OCI-LY3 (cell line): Measurements from ENCODE around the gene LMO3.

Experiments used
- H2AFZ ChIP-seq: fragments of 200-600, 300-600 bp; shearing (Covaris generic); 2 replicates; pipeline ENCODE4 v1.6.0; 2014; ENCODE audit warnings: antibody characterized with exemption, low read depth, low read length
- H3K27ac ChIP-seq: fragments of 200-600, 300-600 bp; sonication (generic); 2 replicates; pipeline ENCODE4 v1.5.1; 2014; ENCODE audit warnings: mild to moderate bottlenecking, low read length, moderate library complexity, mixed read lengths
- H3K27me3 ChIP-seq: fragments of 200-600, 300-600 bp; sonication (generic); 2 replicates; pipeline ENCODE4 v1.6.1; 2014; ENCODE audit warnings: low read depth, low read length, mixed read lengths
- H3K36me3 ChIP-seq: fragments of 200-600, 300-600 bp; sonication (generic); replicated peaks from 2 replicates; pipeline ENCODE3; 2014; ENCODE audit warnings: low read depth, low read length, mixed read lengths
- H3K4me1 ChIP-seq: fragments of 300-600, 200-600 bp; sonication (generic); 2 replicates; pipeline ENCODE4 v1.6.1; 2014; ENCODE audit warnings: low read length, mixed read lengths
- H3K4me2 ChIP-seq: fragments of 200-600, 300-600 bp; sonication (generic); 2 replicates; pipeline ENCODE4 v1.6.1; 2014; ENCODE audit warnings: low read length, mixed read lengths
- H3K4me3 ChIP-seq: fragments of 300-600, 200-600 bp; sonication (generic); 2 replicates; pipeline ENCODE4 v1.5.1; 2014; ENCODE audit warnings: antibody characterized with exemption, mild to moderate bottlenecking, low read length, moderate library complexity
- H3K79me2 ChIP-seq: fragments of 300-600, 200-600 bp; shearing (Covaris generic); 2 replicates; pipeline ENCODE4 v1.6.1; 2014; ENCODE audit warnings: mild to moderate bottlenecking, low read length, mixed read lengths
- H3K9ac ChIP-seq: fragments of 300-600, 200-600 bp; shearing (Covaris generic); 2 replicates; pipeline ENCODE4 v1.6.0; 2014; ENCODE audit warnings: mild to moderate bottlenecking, low read length, moderate library complexity
- H3K9me3 ChIP-seq: fragments of 200-600, 300-600 bp; shearing (Covaris generic); 2 replicates; pipeline ENCODE4 v1.6.1; 2014; ENCODE audit warnings: low read length, mixed read lengths; ENCODE audit not compliant: insufficient read depth
- H4K20me1 ChIP-seq: fragments of 200-600, 300-600 bp; sonication (generic); 2 replicates; pipeline ENCODE4 v1.6.1; 2016; ENCODE audit warnings: low read length, mixed read lengths; ENCODE audit not compliant: insufficient read depth
- EZH2phosphoT487 ChIP-seq: fragments of 200-600 bp; shearing (Covaris generic); IDR thresholded peaks from 2 replicates; pipeline ENCODE4 v1.6.1; 2018; ENCODE audit warnings: antibody characterized with exemption, mixed run types, low read depth
- TF ChIP-seq, protein P1 (sequence below): fragments of 200-600, 300-600 bp; sonication (generic); IDR thresholded peaks from 2 replicates; pipeline ENCODE4 v1.5.1; 2014; ENCODE audit warnings: antibody characterized with exemption, low read length, low read depth

Gene LMO3

GRCh38 chr12:16523284-16523950, 82.5 kb downstream of the LMO3 start:
- no peaks in the 10 kb centered on the region for H3K79me2 ChIP-seq
- peaks cover 25% of the 10 kb centered on the region for H3K4me1 ChIP-seq
- no peak overlapping the region for H3K4me2 ChIP-seq
- no peak overlapping the region for H3K27ac ChIP-seq
- H4K20me1 ChIP-seq: no peaks in the 10 kb centered on the region
- H3K27me3 ChIP-seq: no peaks in the 10 kb centered on the region
- H3K4me3 ChIP-seq: no peak overlapping the region
- TF ChIP-seq, protein P1, sequence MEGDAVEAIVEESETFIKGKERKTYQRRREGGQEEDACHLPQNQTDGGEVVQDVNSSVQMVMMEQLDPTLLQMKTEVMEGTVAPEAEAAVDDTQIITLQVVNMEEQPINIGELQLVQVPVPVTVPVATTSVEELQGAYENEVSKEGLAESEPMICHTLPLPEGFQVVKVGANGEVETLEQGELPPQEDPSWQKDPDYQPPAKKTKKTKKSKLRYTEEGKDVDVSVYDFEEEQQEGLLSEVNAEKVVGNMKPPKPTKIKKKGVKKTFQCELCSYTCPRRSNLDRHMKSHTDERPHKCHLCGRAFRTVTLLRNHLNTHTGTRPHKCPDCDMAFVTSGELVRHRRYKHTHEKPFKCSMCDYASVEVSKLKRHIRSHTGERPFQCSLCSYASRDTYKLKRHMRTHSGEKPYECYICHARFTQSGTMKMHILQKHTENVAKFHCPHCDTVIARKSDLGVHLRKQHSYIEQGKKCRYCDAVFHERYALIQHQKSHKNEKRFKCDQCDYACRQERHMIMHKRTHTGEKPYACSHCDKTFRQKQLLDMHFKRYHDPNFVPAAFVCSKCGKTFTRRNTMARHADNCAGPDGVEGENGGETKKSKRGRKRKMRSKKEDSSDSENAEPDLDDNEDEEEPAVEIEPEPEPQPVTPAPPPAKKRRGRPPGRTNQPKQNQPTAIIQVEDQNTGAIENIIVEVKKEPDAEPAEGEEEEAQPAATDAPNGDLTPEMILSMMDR: no peak
- TF ChIP-seq EZH2phosphoT487: no peak
- H3K9ac ChIP-seq: no peak overlapping the region
- no peaks in the 10 kb centered on the region for H3K36me3 ChIP-seq
- H3K9me3 ChIP-seq: no peaks in the 10 kb centered on the region
- H2AFZ ChIP-seq: no peak overlapping the region

- Histone ChIP-seq H2AFZ (no peak overlapping the region), H3K4me1 (peaks cover 25% of the 10 kb centered on the region), H3K9me3 (no peaks in the 10 kb centered on the region)
Observed at GRCh38 chr12:16520328-16520727, 85.6 kb downstream of the LMO3 start.

GRCh38 chr12:16515666-16516065, 90.3 kb downstream of the LMO3 start:
- no peak overlapping the region for H2AFZ ChIP-seq
- no peaks in the 10 kb centered on the region for H3K79me2 ChIP-seq
- H3K4me1 ChIP-seq: peaks cover 2% of the 10 kb centered on the region
- no peaks in the 10 kb centered on the region for H3K9me3 ChIP-seq
- no peak overlapping the region for H3K4me2 ChIP-seq
- no peaks in the 10 kb centered on the region for H3K27me3 ChIP-seq
- TF ChIP-seq EZH2phosphoT487: no peak
- TF ChIP-seq, protein P1: no peak
- no peak overlapping the region for H3K4me3 ChIP-seq
- H3K27ac ChIP-seq: no peak overlapping the region
- H4K20me1 ChIP-seq: no peaks in the 10 kb centered on the region
- no peak overlapping the region for H3K9ac ChIP-seq
- no peaks in the 10 kb centered on the region for H3K36me3 ChIP-seq

More at GRCh38 chr12:16520328-16520727, 85.6 kb downstream of the LMO3 start:
- H3K4me2 ChIP-seq: no peak overlapping the region
- TF ChIP-seq EZH2phosphoT487: no peak
- TF ChIP-seq, protein P1: no peak
- no peak overlapping the region for H3K4me3 ChIP-seq
- no peaks in the 10 kb centered on the region for H3K79me2 ChIP-seq
- H3K27ac ChIP-seq: no peak overlapping the region
- H3K36me3 ChIP-seq: no peaks in the 10 kb centered on the region
- no peaks in the 10 kb centered on the region for H4K20me1 ChIP-seq
- H3K27me3 ChIP-seq: no peaks in the 10 kb centered on the region
- no peak overlapping the region for H3K9ac ChIP-seq

GRCh38 chr12:16513231-16513630, 92.7 kb downstream of the LMO3 start:
- TF ChIP-seq EZH2phosphoT487: no peak

More at GRCh38 chr12:16513231-16513630, 92.7 kb downstream of the LMO3 start:
- Histone ChIP-seq H3K36me3 (no peaks in the 10 kb centered on the region), H3K27ac (no peak overlapping the region), H2AFZ (no peak overlapping the region), H4K20me1 (no peaks in the 10 kb centered on the region), H3K79me2 (no peaks in the 10 kb centered on the region), H3K4me3 (no peak overlapping the region), H3K27me3 (no peaks in the 10 kb centered on the region), H3K4me2 (no peak overlapping the region), H3K9me3 (no peaks in the 10 kb centered on the region), H3K9ac (no peak overlapping the region), H3K4me1 (no peaks in the 10 kb centered on the region)
